Measurements from ENCODE around the gene SRD5A3. TPM values are rescaled to one million over a fixed set of nuclear protein-coding genes. Genes with fewer than 3 reads are reported as not detected.

Gene SRD5A3
- 1 to 10 TPM; 2.9 to 3.5 TPM for total RNA-seq
- polyA plus RNA-seq, result 10 to 100 TPM in 1 of 2 donors, 1 to 10 TPM in 1; 9.9 to 26.2 TPM

GRCh38 chr4:55345980-55346850 is at the start of gene SRD5A3:
Gene SRD5A3 (plus strand): TSS chr4:55346242. CDS start chr4:55346337, 95 bp downstream.
- Histone ChIP-seq H3K27me3 (ENCODE audit: insufficient read depth, low read length) (no peaks in the 10 kb centered on the region), H3K9me3 (ENCODE audit: control insufficient read depth in 1 of 2, low read length in 2 of 2) (no peaks in the 10 kb centered on the region), H3K27ac (ENCODE audit: low read depth, low read length) (peak within 1 kb of the TSS; percentile 57), H3K36me3 (ENCODE audit: insufficient read depth, low read length) (no peaks in the 10 kb centered on the region), H3K4me3 (ENCODE audit: low read length in 2 of 2) (peak within 1 kb of the TSS; percentile 37 to 74), H3K4me1 (ENCODE audit: insufficient read depth, low read length) (peaks cover 20% of the 10 kb centered on the region)
- ChIA-PET POLR2A (ENCODE audit: partially characterized antibody) (interaction anchor here (1.0 to 2.3 kb wide), 5 partner anchors 10 to 199 kb away, joined by 3 to 12 read pairs (median 4); partner anchors contain the start of gene TMEM165), CTCF (ENCODE audit: partially characterized antibody) (interaction anchor here (0.6 to 3.6 kb wide), 53 partner anchors 9 to 603 kb away, joined by 3 to 43 read pairs (median 5); partner anchors contain the start of genes CEP135, CLOCK, EXOC1 and TMEM165)
- DNase-seq, result peak; percentile 67 to 81 (median 74)
- Mint-ChIP-seq H3K9me3 (no peaks in the 10 kb centered on the region), H3K27me3 (no peaks in the 10 kb centered on the region), H3K4me3 (peak within 1 kb of the TSS; percentile 87 to 93 (median 89)), H3K27ac (peak within 1 kb of the TSS; percentile 45 to 93 (median 90)), H3K36me3 (no peaks in the 10 kb centered on the region), H3K4me1 (peaks cover 10 to 19% (median 14%) of the 10 kb centered on the region in 4 donors)
- intact Hi-C loops (cut with micrococcal nuclease), result loop anchor here (1.0 to 5.0 kb wide), 6 partner anchors 49 to 521 kb away; partner anchors contain the start of genes CLOCK, EXOC1 and TMEM165

GRCh38 chr4:55297346-55297745 is 48.7 kb upstream of the SRD5A3 start:
- Mint-ChIP-seq H3K36me3 (no peaks in the 10 kb centered on the region), H3K27me3 (peaks cover 5 to 19% of the 10 kb centered on the region in 2 donors), H3K9me3 (peaks cover 0 to 5% (median 0%) of the 10 kb centered on the region in 8 donors), H3K4me1 (no peaks in the 10 kb centered on the region), H3K4me3 (no peak overlapping the region), H3K27ac (no peak overlapping the region)
- DNase-seq, result no peak
- H3K4me1 ChIP-seq (ENCODE audit: insufficient read depth, low read length), result no peaks in the 10 kb centered on the region
- no peaks in the 10 kb centered on the region for H3K9me3 ChIP-seq (ENCODE audit: control insufficient read depth in 1 of 2, low read length in 2 of 2)
- no peaks in the 10 kb centered on the region for H3K36me3 ChIP-seq (ENCODE audit: insufficient read depth, low read length)
- intact Hi-C loops (cut with micrococcal nuclease), result no loop called here
- no peak overlapping the region for H3K4me3 ChIP-seq (ENCODE audit: low read length in 2 of 2)
- H3K27me3 ChIP-seq (ENCODE audit: insufficient read depth, low read length), result no peaks in the 10 kb centered on the region
- ChIA-PET CTCF (ENCODE audit: partially characterized antibody) (no interaction called here), POLR2A (ENCODE audit: partially characterized antibody) (no interaction called here)
- no peak overlapping the region for H3K27ac ChIP-seq (ENCODE audit: low read depth, low read length)

GRCh38 chr4:55303760-55304165 is 42.3 kb upstream of the SRD5A3 start:
- Mint-ChIP-seq H3K9me3 (peaks cover 0 to 2% (median 0%) of the 10 kb centered on the region in 8 donors), H3K27ac (no peak overlapping the region), H3K4me1 (peaks cover 0 to 1% (median 0%) of the 10 kb centered on the region in 4 donors), H3K27me3 (peaks cover 5 to 12% of the 10 kb centered on the region in 2 donors), H3K36me3 (no peaks in the 10 kb centered on the region), H3K4me3 (no peak overlapping the region)
- Histone ChIP-seq H3K4me3 (ENCODE audit: low read length in 2 of 2) (no peak overlapping the region), H3K27me3 (ENCODE audit: insufficient read depth, low read length) (no peaks in the 10 kb centered on the region), H3K9me3 (ENCODE audit: control insufficient read depth in 1 of 2, low read length in 2 of 2) (no peaks in the 10 kb centered on the region), H3K36me3 (ENCODE audit: insufficient read depth, low read length) (no peaks in the 10 kb centered on the region), H3K27ac (ENCODE audit: low read depth, low read length) (no peak overlapping the region), H3K4me1 (ENCODE audit: insufficient read depth, low read length) (no peaks in the 10 kb centered on the region)
- POLR2A ChIA-PET (ENCODE audit: partially characterized antibody), result no interaction called here
- DNase-seq, result no peak
- intact Hi-C loops (cut with micrococcal nuclease), result no loop called here
- CTCF ChIA-PET (ENCODE audit: partially characterized antibody), result interaction anchor here (1.2 kb wide), 1 partner anchor 9 kb away, joined by 3 read pairs; no protein-coding TSS in a partner anchor

- ChIA-PET POLR2A (ENCODE audit: partially characterized antibody) (no interaction called here), CTCF (ENCODE audit: partially characterized antibody) (interaction anchor here (1.2 kb wide), 1 partner anchor 8 kb away, joined by 3 read pairs; no protein-coding TSS in a partner anchor)
- H3K36me3 ChIP-seq (ENCODE audit: insufficient read depth, low read length), result no peaks in the 10 kb centered on the region
- H3K4me3 ChIP-seq (ENCODE audit: low read length in 2 of 2), result no peak overlapping the region
- H3K9me3 ChIP-seq (ENCODE audit: control insufficient read depth in 1 of 2, low read length in 2 of 2), result no peaks in the 10 kb centered on the region
- Mint-ChIP-seq H3K27me3 (peaks cover 2 to 10% of the 10 kb centered on the region in 2 donors), H3K36me3 (no peaks in the 10 kb centered on the region), H3K4me1 (peaks cover 0 to 1% (median 0%) of the 10 kb centered on the region in 4 donors), H3K9me3 (peaks cover 0 to 2% (median 0%) of the 10 kb centered on the region in 8 donors), H3K4me3 (no peak overlapping the region), H3K27ac (no peak overlapping the region)
- no peaks in the 10 kb centered on the region for H3K4me1 ChIP-seq (ENCODE audit: insufficient read depth, low read length)
- DNase-seq, result no peak
- H3K27me3 ChIP-seq (ENCODE audit: insufficient read depth, low read length), result no peaks in the 10 kb centered on the region
- intact Hi-C loops (cut with micrococcal nuclease), result no loop called here
- H3K27ac ChIP-seq (ENCODE audit: low read depth, low read length), result no peak overlapping the region
Observed at GRCh38 chr4:55304303-55304702, 41.7 kb upstream of the SRD5A3 start.

- H3K27me3 Mint-ChIP-seq, result peaks cover 0 to 2% of the 10 kb centered on the region in 2 donors
- Histone ChIP-seq H3K4me1 (ENCODE audit: insufficient read depth, low read length) (no peaks in the 10 kb centered on the region), H3K36me3 (ENCODE audit: insufficient read depth, low read length) (no peaks in the 10 kb centered on the region), H3K27ac (ENCODE audit: low read depth, low read length) (no peak overlapping the region), H3K4me3 (ENCODE audit: low read length in 2 of 2) (no peak overlapping the region), H3K9me3 (ENCODE audit: control insufficient read depth in 1 of 2, low read length in 2 of 2) (no peaks in the 10 kb centered on the region), H3K27me3 (ENCODE audit: insufficient read depth, low read length) (no peaks in the 10 kb centered on the region)
- POLR2A ChIA-PET (ENCODE audit: partially characterized antibody), result no interaction called here
- peaks cover 0 to 2% (median 0%) of the 10 kb centered on the region in 8 donors for H3K9me3 Mint-ChIP-seq
- CTCF ChIA-PET (ENCODE audit: partially characterized antibody), result interaction anchor here (1.5 to 1.7 kb wide), 2 partner anchors 38 to 65 kb away, joined by 3 to 6 read pairs; partner anchors contain the start of gene SRD5A3
- intact Hi-C loops (cut with micrococcal nuclease), result no loop called here
- no peaks in the 10 kb centered on the region for H3K36me3 Mint-ChIP-seq
- peaks cover 0 to 1% (median 0%) of the 10 kb centered on the region in 4 donors for H3K4me1 Mint-ChIP-seq
- no peak overlapping the region for H3K4me3 Mint-ChIP-seq
- no peak for DNase-seq
- no peak overlapping the region for H3K27ac Mint-ChIP-seq
Observed at GRCh38 chr4:55308071-55308470, 38.0 kb upstream of the SRD5A3 start.

- Mint-ChIP-seq H3K4me3 (no peak overlapping the region), H3K9me3 (no peaks in the 10 kb centered on the region), H3K27me3 (no peaks in the 10 kb centered on the region), H3K27ac (no peak overlapping the region), H3K4me1 (no peaks in the 10 kb centered on the region), H3K36me3 (no peaks in the 10 kb centered on the region)
- H3K36me3 ChIP-seq (ENCODE audit: insufficient read depth, low read length), result no peaks in the 10 kb centered on the region
- POLR2A ChIA-PET (ENCODE audit: partially characterized antibody), result no interaction called here
- DNase-seq, result no peak
- H3K4me3 ChIP-seq (ENCODE audit: low read length in 2 of 2), result no peak overlapping the region
- no peaks in the 10 kb centered on the region for H3K4me1 ChIP-seq (ENCODE audit: insufficient read depth, low read length)
- no peak overlapping the region for H3K27ac ChIP-seq (ENCODE audit: low read depth, low read length)
- CTCF ChIA-PET (ENCODE audit: partially characterized antibody), result interaction anchor here (0.8 to 3.4 kb wide), 20 partner anchors 10 to 555 kb away, joined by 3 to 20 read pairs (median 4); partner anchors contain the start of gene SRD5A3
- H3K27me3 ChIP-seq (ENCODE audit: insufficient read depth, low read length), result no peaks in the 10 kb centered on the region
- H3K9me3 ChIP-seq (ENCODE audit: control insufficient read depth in 1 of 2, low read length in 2 of 2), result no peaks in the 10 kb centered on the region
- intact Hi-C loops (cut with micrococcal nuclease), result loop anchor here (1.0 kb wide), 3 partner anchors 242 to 555 kb away; no protein-coding TSS in a partner anchor
Observed at GRCh38 chr4:55311792-55312488, 34.1 kb upstream of the SRD5A3 start.

Data from CD4-positive, alpha-beta memory T cell (primary cell).